Activated CD8-positive, alpha-beta memory T cell treated with anti-CD3 and anti-CD28 coated beads for 48 hours (primary cell): ENCODE results near the gene KLLN.
"Not testable (repeated sequence)": the region's sequence is repeated elsewhere in the genome, so short reads cannot be mapped to it uniquely, and the experiment has no call there.

Experiments
- DNase-seq, 3 experiments: peaks; one replicate each; pipeline ENCODE4 v3.0.0-alpha.2; 2020; ENCODE audit warnings: low read depth in 2 of 3, low spot score in 2 of 3

The KLLN gene

GRCh38 chr10:87842776-87843497 lies 20.4 kb downstream of the KLLN start:
- no peak for DNase-seq

GRCh38 chr10:87842220-87842641 lies 21.1 kb downstream of the KLLN start:
- no peak for DNase-seq

GRCh38 chr10:87841186-87841585 lies 22.1 kb downstream of the KLLN start:
- DNase-seq: no peak

- no peak for DNase-seq
Observed at GRCh38 chr10:87838650-87839049, 24.7 kb downstream of the KLLN start.

GRCh38 chr10:87837445-87837844 lies 25.9 kb downstream of the KLLN start:
- no peak for DNase-seq

GRCh38 chr10:87836098-87836497 lies 27.2 kb downstream of the KLLN start:
- DNase-seq: no peak

GRCh38 chr10:87829986-87830729 lies 33.2 kb downstream of the KLLN start:
- DNase-seq: no peak

GRCh38 chr10:87829051-87829450 lies 34.3 kb downstream of the KLLN start:
- not testable (repeated sequence) for DNase-seq

GRCh38 chr10:87827681-87828080 lies 35.7 kb downstream of the KLLN start:
- no peak for DNase-seq

- DNase-seq: no peak
Observed at GRCh38 chr10:87826653-87827052, 36.7 kb downstream of the KLLN start.

- no peak for DNase-seq
Observed at GRCh38 chr10:87819289-87819585, 44.1 kb downstream of the KLLN start.

GRCh38 chr10:87818505-87819288 lies 44.6 kb downstream of the KLLN start:
- DNase-seq: peak; percentile 26 to 37 (median 28)

- DNase-seq: peak; percentile 64 to 87 (median 73)
Observed at GRCh38 chr10:87817609-87818504, 45.5 kb downstream of the KLLN start, which contains the start of gene ATAD1. Gene ATAD1, minus strand, starts transcription at chr10:87818226. Its CDS starts 3,627 bp downstream, at chr10:87814599.

GRCh38 chr10:87816898-87817608 lies 46.3 kb downstream of the KLLN start:
- DNase-seq: no peak

GRCh38 chr10:87816163-87816897 lies 47.0 kb downstream of the KLLN start:
- DNase-seq: no peak
